Measurements from ENCODE around the gene FAM180B. TPM values are rescaled to one million over a fixed set of nuclear protein-coding genes. Genes with fewer than 3 reads are reported as not detected.
"Not testable (repeated sequence)": the region's sequence is repeated elsewhere in the genome, so short reads cannot be mapped to it uniquely, and the experiment has no call there.

The FAM180B gene
- total RNA-seq, 2 experiments from 2014 or later = 0.11 TPM; not detected in 1

DNA sequence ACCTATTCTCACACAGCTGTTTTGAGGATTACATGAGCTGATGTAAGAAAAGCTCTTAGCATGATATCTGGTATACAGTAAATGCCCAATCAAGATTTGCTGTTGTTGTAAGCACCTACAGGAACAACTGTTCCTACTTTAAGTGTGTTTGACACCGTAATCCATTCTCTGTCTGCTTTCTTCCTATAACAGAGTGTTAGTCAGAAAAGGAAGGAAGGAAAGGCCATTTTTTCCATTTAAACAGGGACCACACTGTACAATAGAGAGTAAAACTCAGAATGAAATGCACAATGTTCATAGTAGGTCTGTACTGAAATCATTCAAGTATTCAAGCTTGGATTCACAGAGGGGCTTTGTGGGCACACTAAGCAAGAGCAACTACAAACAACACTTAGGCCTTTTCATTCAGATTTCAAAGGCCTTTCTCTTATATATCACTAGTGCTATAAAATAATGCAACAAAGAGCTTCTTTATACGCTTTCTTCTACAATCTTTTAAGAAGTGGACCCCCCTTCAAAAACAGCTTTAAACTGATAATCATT is 34.4 kb downstream of the FAM180B start:
- H3K4me1 Mint-ChIP-seq = no peaks in the 10 kb centered on the region
- no peak overlapping the region for H3K4me3 Mint-ChIP-seq
- POLR2A ChIA-PET = interaction anchor here (0.6 kb wide), 1 partner anchor 53 kb away, joined by 7 read pairs; no protein-coding TSS in a partner anchor
- intact Hi-C loops (cut with DNase I, micrococcal nuclease) = loop anchor here in 1 of 2 experiments (10.0 kb wide), 1 partner anchor 846 kb away; no protein-coding TSS in a partner anchor
- no peaks in the 10 kb centered on the region for H3K27me3 Mint-ChIP-seq
- H3K9me3 Mint-ChIP-seq (ENCODE audit: low read depth) = no peaks in the 10 kb centered on the region
- H3K27ac Mint-ChIP-seq = no peak overlapping the region
- CTCF ChIA-PET = interaction anchor here (1.0 to 1.1 kb wide), 2 partner anchors 14 to 247 kb away, joined by 3 read pairs; no protein-coding TSS in a partner anchor
- DNase-seq (no peak), ATAC-seq (no peak)
- H3K36me3 Mint-ChIP-seq (ENCODE audit: low read depth) = peaks cover 22% of the 10 kb centered on the region

DNA sequence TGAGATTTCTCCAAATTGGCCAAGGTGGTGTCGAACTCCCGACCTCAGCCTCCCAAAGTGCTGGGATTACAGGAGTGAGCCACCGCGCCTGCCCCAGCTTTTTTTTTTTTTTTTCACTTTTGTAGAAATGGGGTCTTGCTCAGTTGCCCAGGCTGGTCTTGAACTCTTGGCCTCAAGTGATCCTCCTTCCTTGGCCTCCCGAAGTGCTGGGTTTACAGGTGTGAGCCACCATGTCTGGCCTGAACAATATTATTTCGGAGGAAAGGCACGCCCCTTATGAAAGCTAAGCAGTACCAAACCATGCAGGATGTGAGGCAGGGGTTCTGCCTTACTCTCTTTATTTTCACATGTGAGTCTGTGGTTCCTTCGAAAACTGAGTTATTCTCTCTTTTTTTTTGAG is 39.8 kb downstream of the FAM180B start:
- ChIA-PET CTCF (no interaction called here), POLR2A (no interaction called here)
- intact Hi-C loops (cut with DNase I, micrococcal nuclease) = loop anchor here in 1 of 2 experiments (10.0 kb wide), 1 partner anchor 851 kb away; no protein-coding TSS in a partner anchor

DNA sequence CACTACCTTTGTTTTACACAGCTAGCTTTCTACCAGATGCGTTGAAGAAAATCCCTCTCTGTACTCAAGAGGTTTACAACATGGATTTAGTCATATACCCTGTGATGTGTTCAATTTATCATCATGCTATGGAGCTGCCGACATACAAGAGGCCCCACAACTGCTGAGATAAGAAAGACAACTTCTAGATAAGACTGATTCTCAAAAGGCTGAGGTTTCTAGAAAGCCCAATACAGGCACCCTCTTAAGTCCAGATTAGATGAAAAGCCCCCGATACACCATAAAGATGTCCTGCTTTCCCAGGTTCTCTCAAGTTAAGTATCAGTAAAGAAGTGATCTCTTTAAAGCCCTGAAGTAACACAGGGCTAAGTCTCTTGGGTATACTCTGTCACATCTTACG is 41.5 kb downstream of the FAM180B start:
- ATAC-seq = no peak
- Mint-ChIP-seq H3K27ac (no peak overlapping the region), H3K9me3 (ENCODE audit: low read depth) (no peaks in the 10 kb centered on the region), H3K27me3 (no peaks in the 10 kb centered on the region), H3K4me1 (no peaks in the 10 kb centered on the region), H3K4me3 (no peak overlapping the region), H3K36me3 (ENCODE audit: low read depth) (peaks cover 41% of the 10 kb centered on the region)
- ChIA-PET POLR2A (no interaction called here), CTCF (no interaction called here)
- intact Hi-C loops (cut with DNase I, micrococcal nuclease) = loop anchor here in 1 of 2 experiments (10.0 kb wide), 1 partner anchor 853 kb away; no protein-coding TSS in a partner anchor
- no peak for DNase-seq

More for the DNA sequence above, 39.8 kb downstream of the FAM180B start:
- Mint-ChIP-seq H3K4me1 (no peaks in the 10 kb centered on the region), H3K27me3 (no peaks in the 10 kb centered on the region), H3K27ac (no peak overlapping the region), H3K9me3 (ENCODE audit: low read depth) (no peaks in the 10 kb centered on the region), H3K4me3 (no peak overlapping the region), H3K36me3 (ENCODE audit: low read depth) (peaks cover 35% of the 10 kb centered on the region)
- ATAC-seq = no peak
- no peak for DNase-seq

DNA sequence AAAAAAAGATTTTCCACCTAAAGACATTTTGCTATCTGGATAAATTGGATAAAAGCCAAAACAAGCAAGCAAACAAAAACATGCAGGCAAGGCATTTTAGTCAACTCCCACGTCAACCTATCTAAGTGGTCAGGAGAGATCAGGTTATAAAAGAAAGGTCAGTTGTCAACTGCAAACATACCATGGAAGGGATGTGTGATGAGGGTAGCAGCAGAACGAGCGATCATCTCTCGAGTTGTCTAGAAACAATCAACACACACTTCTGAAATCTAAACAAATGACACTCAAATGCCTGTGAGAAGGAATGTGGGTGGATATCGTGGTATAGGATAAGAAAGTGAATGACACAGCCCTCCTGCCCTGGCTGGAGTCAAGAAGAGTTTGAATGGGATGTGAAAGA is 45.0 kb downstream of the FAM180B start:
- Mint-ChIP-seq H3K27ac (no peak overlapping the region), H3K4me1 (no peaks in the 10 kb centered on the region), H3K4me3 (no peak overlapping the region), H3K9me3 (ENCODE audit: low read depth) (no peaks in the 10 kb centered on the region), H3K36me3 (ENCODE audit: low read depth) (peaks cover 52% of the 10 kb centered on the region), H3K27me3 (no peaks in the 10 kb centered on the region)
- ATAC-seq = no peak
- ChIA-PET CTCF (no interaction called here), POLR2A (no interaction called here)
- intact Hi-C loops (cut with DNase I, micrococcal nuclease) = no loop called here
- no peak for DNase-seq

DNA sequence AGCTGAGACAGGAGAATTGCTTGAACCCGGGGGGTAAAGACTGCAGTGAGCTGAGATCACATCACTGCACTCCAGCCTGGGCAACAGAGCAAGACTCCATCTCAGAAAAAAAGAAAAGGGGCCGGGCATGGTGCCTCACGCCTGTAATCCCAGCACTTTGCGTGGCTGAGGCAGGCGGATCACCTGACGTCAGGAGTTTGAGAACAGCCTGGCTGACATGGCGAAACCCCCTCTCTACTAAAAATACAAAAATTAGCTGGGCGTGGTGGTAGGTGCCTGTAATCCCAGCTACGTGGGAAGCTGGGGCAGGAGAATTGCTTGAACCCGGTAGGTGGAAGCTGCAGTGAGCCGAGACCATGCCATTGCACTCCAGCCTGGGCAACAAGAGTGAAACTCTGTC is 49.9 kb downstream of the FAM180B start:
- POLR2A ChIA-PET; H3K9me3 Mint-ChIP-seq (ENCODE audit: low read depth); H3K27me3 Mint-ChIP-seq; H3K4me3 Mint-ChIP-seq; ATAC-seq; H3K27ac Mint-ChIP-seq; DNase-seq; intact Hi-C loops (cut with DNase I, micrococcal nuclease): not testable (repeated sequence)
- Mint-ChIP-seq H3K4me1 (peaks cover 11% of the 10 kb centered on the region), H3K36me3 (ENCODE audit: low read depth) (peaks cover 49% of the 10 kb centered on the region)
- CTCF ChIA-PET = interaction anchor here (0.5 to 1.0 kb wide), 2 partner anchors 14 to 20 kb away, joined by 3 read pairs; no protein-coding TSS in a partner anchor

Other genes starting within 250 kb of the FAM180B start
- gene MYBPC3, start 234.0 kb upstream of the FAM180B start, total RNA-seq = not detected
- gene SPI1, start 208.1 kb upstream of the FAM180B start, total RNA-seq = under 1 TPM; 0.11 to 0.30 TPM
- 10 to 100 TPM in 1 of 2 experiments, 1 to 10 TPM in 1; 8.6 to 10.7 TPM for gene SLC39A13, start 178.1 kb upstream of the FAM180B start, total RNA-seq
- 100 to 1,000 TPM; 147 to 167 TPM for gene PSMC3, start 160.2 kb upstream of the FAM180B start, total RNA-seq
- under 1 TPM in 1 of 2 experiments, not detected in 1; 0.21 TPM for gene RAPSN, start 137.5 kb upstream of the FAM180B start, total RNA-seq
- 100 to 1,000 TPM; 132 to 143 TPM for gene CELF1, start 33.5 kb upstream of the FAM180B start, total RNA-seq
- 10 to 100 TPM; 35.6 to 41.5 TPM for gene PTPMT1, start 21.1 kb upstream of the FAM180B start, total RNA-seq
- 10 to 100 TPM; 11.9 to 18.4 TPM for gene KBTBD4, start 7.7 kb upstream of the FAM180B start, total RNA-seq
- gene NDUFS3, start 7.6 kb upstream of the FAM180B start, total RNA-seq = 100 to 1,000 TPM in 1 of 2 experiments, 10 to 100 TPM in 1; 96.9 to 108 TPM
- gene C1QTNF4, start 7.7 kb downstream of the FAM180B start, total RNA-seq = under 1 TPM in 1 of 2 experiments, not detected in 1; 0.14 TPM
- 100 to 1,000 TPM in 1 of 2 experiments, 10 to 100 TPM in 1; 94.8 to 138 TPM for gene MTCH2, start 55.9 kb downstream of the FAM180B start, total RNA-seq
- 1 to 10 TPM; 3.5 to 5.6 TPM for gene AGBL2, start 128.7 kb downstream of the FAM180B start, total RNA-seq
- gene FNBP4, start 180.7 kb downstream of the FAM180B start, total RNA-seq = 100 to 1,000 TPM; 117 to 135 TPM

All from activated CD4-positive, alpha-beta T cell treated with anti-CD3 and anti-CD28 coated beads for 36 hours (primary cell).